PFSK-1 (cell line): ENCODE data around the gene FCRLB.

Source experiments
- FOXP2 ChIP-seq: optimal IDR thresholded peaks from 2 replicates; pipeline ENCODE3; 2011; ENCODE audit warnings: borderline replicate concordance, control low read depth, inconsistent platforms; ENCODE audit not compliant: insufficient read depth; ENCODE audit errors: extremely low read length, extremely low read depth
- POLR2AphosphoS5 ChIP-seq: IDR thresholded peaks from 2 replicates; pipeline ENCODE4 v1.6.1; 2012; ENCODE audit warnings: low read depth, mild to moderate bottlenecking, control low read depth, low read length, moderate library complexity
- TAF1 ChIP-seq: IDR thresholded peaks from 2 replicates; pipeline ENCODE4 v1.6.1; 2012; ENCODE audit warnings: low read length, control low read depth, borderline replicate concordance; ENCODE audit not compliant: insufficient read depth
- TF ChIP-seq, protein P1 (sequence below), 2 experiments: IDR thresholded peaks; 2 replicates each; pipeline versions ENCODE4 v1.6.1 to v1.8.0; 2011 to 2012; ENCODE audit warnings: low read depth in 2 of 2, low read length in 2 of 2, control low read depth in 1 of 2, inconsistent platforms in 1 of 2, mild to moderate bottlenecking in 1 of 2, moderate library complexity in 1 of 2; ENCODE audit not compliant: insufficient read depth in 1 of 2

DNA sequence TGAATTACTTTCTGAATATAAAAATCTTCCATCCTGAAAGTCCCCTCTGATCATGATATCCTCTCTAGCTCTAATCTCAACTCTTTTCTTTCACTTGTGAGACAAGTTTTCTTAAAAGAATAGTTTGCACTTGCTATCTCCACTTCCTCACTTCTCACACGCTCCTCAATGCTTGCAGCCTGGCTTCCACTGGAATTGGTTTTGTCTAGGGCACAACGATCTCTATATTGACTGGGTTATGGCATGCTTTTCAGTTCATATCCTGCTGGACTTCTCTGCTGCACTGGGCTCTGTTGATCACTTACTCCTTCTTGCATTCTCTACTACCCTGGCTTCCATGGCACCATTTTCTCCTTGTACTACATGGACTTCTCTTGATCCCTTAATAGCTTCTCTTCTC, 13.8 kb upstream of the FCRLB start:
- TF ChIP-seq POLR2AphosphoS5 = no peak
- TF ChIP-seq TAF1 = no peak
- TF ChIP-seq, protein P1, sequence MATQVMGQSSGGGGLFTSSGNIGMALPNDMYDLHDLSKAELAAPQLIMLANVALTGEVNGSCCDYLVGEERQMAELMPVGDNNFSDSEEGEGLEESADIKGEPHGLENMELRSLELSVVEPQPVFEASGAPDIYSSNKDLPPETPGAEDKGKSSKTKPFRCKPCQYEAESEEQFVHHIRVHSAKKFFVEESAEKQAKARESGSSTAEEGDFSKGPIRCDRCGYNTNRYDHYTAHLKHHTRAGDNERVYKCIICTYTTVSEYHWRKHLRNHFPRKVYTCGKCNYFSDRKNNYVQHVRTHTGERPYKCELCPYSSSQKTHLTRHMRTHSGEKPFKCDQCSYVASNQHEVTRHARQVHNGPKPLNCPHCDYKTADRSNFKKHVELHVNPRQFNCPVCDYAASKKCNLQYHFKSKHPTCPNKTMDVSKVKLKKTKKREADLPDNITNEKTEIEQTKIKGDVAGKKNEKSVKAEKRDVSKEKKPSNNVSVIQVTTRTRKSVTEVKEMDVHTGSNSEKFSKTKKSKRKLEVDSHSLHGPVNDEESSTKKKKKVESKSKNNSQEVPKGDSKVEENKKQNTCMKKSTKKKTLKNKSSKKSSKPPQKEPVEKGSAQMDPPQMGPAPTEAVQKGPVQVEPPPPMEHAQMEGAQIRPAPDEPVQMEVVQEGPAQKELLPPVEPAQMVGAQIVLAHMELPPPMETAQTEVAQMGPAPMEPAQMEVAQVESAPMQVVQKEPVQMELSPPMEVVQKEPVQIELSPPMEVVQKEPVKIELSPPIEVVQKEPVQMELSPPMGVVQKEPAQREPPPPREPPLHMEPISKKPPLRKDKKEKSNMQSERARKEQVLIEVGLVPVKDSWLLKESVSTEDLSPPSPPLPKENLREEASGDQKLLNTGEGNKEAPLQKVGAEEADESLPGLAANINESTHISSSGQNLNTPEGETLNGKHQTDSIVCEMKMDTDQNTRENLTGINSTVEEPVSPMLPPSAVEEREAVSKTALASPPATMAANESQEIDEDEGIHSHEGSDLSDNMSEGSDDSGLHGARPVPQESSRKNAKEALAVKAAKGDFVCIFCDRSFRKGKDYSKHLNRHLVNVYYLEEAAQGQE (IDR thresholded peaks at IDR 0.05; ENCODE audit: insufficient read depth in 1 of 2, low read depth in 2 of 2, low read length in 2 of 2) = no peak
- TF ChIP-seq FOXP2 = no peak
